ENCODE measurements around the gene TMEM98. TPM values are rescaled to one million over a fixed set of nuclear protein-coding genes. Genes with fewer than 3 reads are reported as not detected.
"Not testable (repeated sequence)": the region's sequence is repeated elsewhere in the genome, so short reads cannot be mapped to it uniquely, and the experiment has no call there.

Gene TMEM98
- total RNA-seq, 4 donors from 2014 or later, result 39.3 to 73.4 (median 54.2) TPM

- H3K27me3 ChIP-seq, result peaks cover 0 to 18% (median 0%) of the 10 kb centered on the region in 4 donors
- H3K4me1 ChIP-seq, result no peaks in the 10 kb centered on the region
- TF ChIP-seq POLR2AphosphoS5 (IDR thresholded peaks at IDR 0.05) (no peak), EP300 (IDR thresholded peaks at IDR 0.05) (no peak), CTCF (IDR thresholded peaks at IDR 0.05) (no peak), POLR2A (IDR thresholded peaks at IDR 0.05; ENCODE audit: low read depth) (no peak)
- no peaks in the 10 kb centered on the region for H3K9me3 ChIP-seq
- intact Hi-C loops (cut with DNase I), result no loop called here
- no peaks in the 10 kb centered on the region for H3K36me3 ChIP-seq
- H3K4me3 ChIP-seq, result no peak overlapping the region
- 14% methylated on average over 2 of the region's 2 CpGs for WGBS
- no peak for DNase-seq (ENCODE audit: extremely low spot score)
- no peak overlapping the region for H3K27ac ChIP-seq (replicated peaks in 1 of 4)
Measured at GRCh38 chr17:32958418-32958817, 30.5 kb downstream of the TMEM98 start.

- no peak for TF ChIP-seq POLR2AphosphoS5 (IDR thresholded peaks at IDR 0.05)
- TF ChIP-seq POLR2A (IDR thresholded peaks at IDR 0.05; ENCODE audit: low read depth), result no peak
- no peak for TF ChIP-seq EP300 (IDR thresholded peaks at IDR 0.05)
- no peak for TF ChIP-seq CTCF (IDR thresholded peaks at IDR 0.05)
Measured at GRCh38 chr17:32960815-32961214, 32.9 kb downstream of the TMEM98 start.

GRCh38 chr17:32962320-32962711 is 34.4 kb downstream of the TMEM98 start:
- intact Hi-C loops (cut with DNase I), result no loop called here
- no peak for DNase-seq (ENCODE audit: extremely low spot score)
- no peaks in the 10 kb centered on the region for H3K36me3 ChIP-seq
- TF ChIP-seq POLR2AphosphoS5 (IDR thresholded peaks at IDR 0.05) (no peak), CTCF (IDR thresholded peaks at IDR 0.05) (no peak), EP300 (IDR thresholded peaks at IDR 0.05) (no peak), POLR2A (IDR thresholded peaks at IDR 0.05; ENCODE audit: low read depth) (no peak)
- no peaks in the 10 kb centered on the region for H3K9me3 ChIP-seq
- H3K4me1 ChIP-seq, result no peaks in the 10 kb centered on the region
- no peak overlapping the region for H3K4me3 ChIP-seq
- peaks cover 0 to 11% (median 0%) of the 10 kb centered on the region in 4 donors for H3K27me3 ChIP-seq
- 51% methylated on average over 3 of the region's 3 CpGs for WGBS
- H3K27ac ChIP-seq (replicated peaks in 1 of 4), result no peak overlapping the region

More at GRCh38 chr17:32960815-32961214, 32.9 kb downstream of the TMEM98 start:
- 100% methylated on average over 2 of the region's 2 CpGs for WGBS
- Histone ChIP-seq H3K4me3 (no peak overlapping the region), H3K27ac (replicated peaks in 1 of 4) (no peak overlapping the region), H3K9me3 (no peaks in the 10 kb centered on the region), H3K36me3 (no peaks in the 10 kb centered on the region), H3K4me1 (no peaks in the 10 kb centered on the region), H3K27me3 (peaks cover 0 to 18% (median 0%) of the 10 kb centered on the region in 4 donors)
- intact Hi-C loops (cut with DNase I), result no loop called here
- no peak for DNase-seq (ENCODE audit: extremely low spot score)

- TF ChIP-seq EP300 (IDR thresholded peaks at IDR 0.05), result no peak
- TF ChIP-seq POLR2AphosphoS5 (IDR thresholded peaks at IDR 0.05), result no peak
- no peak for TF ChIP-seq POLR2A (IDR thresholded peaks at IDR 0.05; ENCODE audit: low read depth)
- intact Hi-C loops (cut with DNase I), result no loop called here
Measured at GRCh38 chr17:32964541-32964940, 36.6 kb downstream of the TMEM98 start.

GRCh38 chr17:32969231-32969630 is 41.3 kb downstream of the TMEM98 start:
- H3K9me3 ChIP-seq; H3K4me1 ChIP-seq; intact Hi-C loops (cut with DNase I); DNase-seq (ENCODE audit: extremely low spot score); H3K27ac ChIP-seq (replicated peaks in 1 of 4); H3K27me3 ChIP-seq; H3K4me3 ChIP-seq; H3K36me3 ChIP-seq: not testable (repeated sequence)
- 93% methylated on average over 4 of the region's 4 CpGs for WGBS

More at GRCh38 chr17:32964541-32964940, 36.6 kb downstream of the TMEM98 start:
- H3K27ac ChIP-seq (replicated peaks in 1 of 4), result no peak overlapping the region
- DNase-seq (ENCODE audit: extremely low spot score), result no peak
- no peaks in the 10 kb centered on the region for H3K4me1 ChIP-seq
- no peaks in the 10 kb centered on the region for H3K36me3 ChIP-seq
- 86% methylated on average over 10 of the region's 11 CpGs for WGBS
- H3K27me3 ChIP-seq, result peaks cover 0 to 5% (median 0%) of the 10 kb centered on the region in 4 donors
- no peak overlapping the region for H3K4me3 ChIP-seq
- H3K9me3 ChIP-seq, result no peaks in the 10 kb centered on the region

GRCh38 chr17:32970281-32970680 is 42.3 kb downstream of the TMEM98 start:
- intact Hi-C loops (cut with DNase I), result no loop called here
- peaks cover 0 to 5% (median 0%) of the 10 kb centered on the region in 4 donors for H3K9me3 ChIP-seq
- H3K36me3 ChIP-seq, result no peaks in the 10 kb centered on the region
- TF ChIP-seq CTCF (IDR thresholded peaks at IDR 0.05), result no peak
- H3K4me3 ChIP-seq, result no peak overlapping the region
- no peaks in the 10 kb centered on the region for H3K4me1 ChIP-seq
- H3K27ac ChIP-seq (replicated peaks in 1 of 4), result no peak overlapping the region
- H3K27me3 ChIP-seq, result no peaks in the 10 kb centered on the region
- no peak for DNase-seq (ENCODE audit: extremely low spot score)
- 69% methylated on average over 3 of the region's 3 CpGs for WGBS

All from esophagus muscularis mucosa (tissue), 4 donors.